T47D (cell line): ENCODE data around the gene SREBF2.

Experiments
- DNase-seq, 2 experiments: peaks; one replicate each; pipeline versions ENCODE4 v3.0.0 to v3.0.0-alpha.2; 2011 to 2012; ENCODE audit warnings: low read depth in 1 of 2, low spot score in 1 of 2
- JUND ChIP-seq: IDR thresholded peaks from 2 replicates; pipeline ENCODE4 v1.6.1; 2012; ENCODE audit warnings: low read depth
- in situ Hi-C: cut with HindIII; loops from 2 replicates; pipeline ENCODE4 v1.10.0; 2016; ENCODE audit warnings: low sequenced_read_pairs, low pct_unique_long_range_greater_than_20kb

Gene SREBF2

DNA sequence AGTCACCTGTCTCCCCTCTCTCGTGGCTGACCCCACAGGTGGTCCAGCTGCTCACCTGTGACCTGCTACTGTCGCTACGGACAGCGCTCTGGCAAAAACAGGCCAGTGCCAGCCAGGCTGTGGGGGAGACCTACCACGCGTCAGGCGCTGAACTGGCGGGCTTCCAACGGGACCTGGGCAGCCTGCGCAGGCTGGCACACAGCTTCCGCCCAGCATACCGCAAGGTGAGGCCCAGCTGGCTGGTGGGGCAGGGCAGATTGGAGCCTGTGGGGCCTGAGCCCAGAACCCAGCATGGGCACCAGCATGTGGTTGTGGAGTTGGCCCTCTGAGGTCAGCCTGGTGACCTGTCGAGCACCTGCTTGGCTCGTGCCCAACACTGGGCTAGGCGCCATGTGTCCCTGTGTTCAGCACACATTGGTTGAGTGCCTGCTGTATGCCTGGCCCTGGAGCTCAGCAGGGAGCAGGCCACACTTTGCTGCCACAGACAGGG, 70.1 kb downstream of the SREBF2 start:
- in situ Hi-C loops: no loop called here
- no peak for DNase-seq
- no peak for TF ChIP-seq JUND

DNA sequence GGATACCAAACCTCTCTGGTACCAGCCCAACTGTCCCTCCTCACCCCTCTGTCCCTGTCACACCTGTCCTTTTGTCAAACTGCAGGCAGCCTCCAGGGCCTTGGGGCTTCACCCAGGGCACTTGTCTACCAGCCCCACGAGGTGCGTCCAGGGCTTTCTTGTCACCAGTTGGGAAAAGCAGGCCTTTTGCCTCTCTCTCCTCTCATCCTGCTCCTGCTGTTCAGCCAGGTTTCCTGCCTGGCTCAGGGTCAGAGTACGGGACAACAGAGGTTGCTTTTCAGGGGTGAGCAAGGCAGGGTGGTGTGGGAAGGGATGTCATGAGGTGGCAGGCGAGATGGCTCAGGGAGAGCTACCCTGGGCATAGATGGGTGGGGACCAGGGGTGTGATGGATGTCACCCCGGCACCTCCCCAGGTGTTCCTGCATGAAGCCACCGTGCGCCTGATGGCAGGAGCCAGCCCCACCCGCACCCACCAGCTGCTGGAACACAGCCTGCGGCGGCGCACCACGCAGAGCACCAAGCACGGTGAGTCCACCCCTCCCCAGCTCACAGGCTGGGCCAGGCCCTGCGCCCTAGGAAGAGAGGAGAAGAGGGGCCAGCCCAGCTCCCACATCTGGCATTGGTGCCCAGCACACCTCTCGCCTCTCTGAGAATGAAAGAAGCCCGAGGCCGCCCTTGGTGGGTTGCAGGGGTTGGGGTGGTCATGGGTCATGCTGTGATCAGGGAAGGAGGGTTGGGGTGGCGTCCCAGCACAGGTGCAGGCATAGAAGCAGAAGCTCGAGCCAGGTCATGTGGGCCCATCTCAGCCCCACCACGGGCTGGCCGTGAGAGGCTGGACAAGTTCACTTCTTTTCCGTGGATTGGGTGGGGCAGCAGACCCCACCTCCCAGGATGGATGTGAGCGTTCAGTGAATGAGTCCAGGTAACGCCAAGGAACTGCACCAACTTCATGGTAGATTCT, 71.8 kb downstream of the SREBF2 start:
- DNase-seq: no peak
- TF ChIP-seq JUND: no peak
- in situ Hi-C loops: no loop called here

DNA sequence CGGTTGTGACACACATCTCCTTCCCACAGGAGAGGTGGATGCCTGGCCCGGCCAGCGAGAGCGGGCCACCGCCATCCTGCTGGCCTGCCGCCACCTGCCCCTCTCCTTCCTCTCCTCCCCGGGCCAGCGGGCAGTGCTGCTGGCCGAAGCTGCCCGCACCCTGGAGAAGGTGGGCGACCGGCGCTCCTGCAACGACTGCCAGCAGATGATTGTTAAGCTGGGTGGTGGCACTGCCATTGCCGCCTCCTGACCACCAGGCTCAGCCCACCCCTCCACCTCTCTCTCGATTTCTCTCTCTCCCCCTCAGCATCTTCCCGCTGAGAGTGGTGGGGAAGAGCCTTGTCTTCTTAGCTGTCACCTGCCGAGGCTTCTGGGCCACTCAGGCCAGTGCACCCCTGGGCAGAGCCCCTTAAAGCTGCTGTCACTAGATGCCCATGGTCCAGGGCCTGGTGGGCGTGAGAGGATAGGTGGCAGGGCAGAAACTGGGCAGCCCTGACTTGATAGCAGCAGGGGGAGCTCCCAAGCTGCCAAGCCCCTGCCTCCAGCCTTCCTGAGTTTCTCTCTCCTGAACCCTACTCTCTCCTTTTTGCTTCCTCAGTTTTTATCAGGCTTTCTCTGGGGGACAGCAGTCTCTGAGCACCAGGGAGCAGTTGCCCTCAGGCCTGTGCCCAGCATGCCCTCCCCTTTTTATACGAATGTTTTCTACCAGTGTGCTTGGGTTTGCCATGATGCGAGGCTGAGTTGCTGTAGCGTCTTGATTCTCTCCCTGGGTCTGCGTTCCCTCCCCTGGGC, 72.7 kb downstream of the SREBF2 start:
- in situ Hi-C loops: no loop called here
- no peak for TF ChIP-seq JUND
- DNase-seq: no peak

DNA sequence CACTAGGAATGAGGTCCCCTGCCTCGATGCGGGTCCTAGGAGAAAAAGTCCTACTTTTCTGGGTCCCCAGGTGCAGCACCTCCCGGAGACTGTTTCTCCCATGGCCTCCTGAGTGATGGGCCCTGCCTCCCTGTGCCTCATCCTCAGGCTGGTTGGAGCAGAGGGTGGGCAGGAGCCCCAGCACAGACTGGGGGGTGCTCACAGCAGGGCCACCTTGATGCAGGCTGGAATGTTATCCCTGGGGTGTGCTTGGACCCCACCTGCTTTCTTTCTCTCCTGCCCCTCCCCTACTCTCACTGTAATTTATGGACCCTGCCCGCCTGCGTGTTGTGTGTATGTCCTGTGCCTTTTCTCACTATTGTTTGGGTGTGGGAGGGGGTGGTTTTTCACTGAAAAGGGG, 73.9 kb downstream of the SREBF2 start:
- DNase-seq: no peak
- in situ Hi-C loops: no loop called here
- no peak for TF ChIP-seq JUND

DNA sequence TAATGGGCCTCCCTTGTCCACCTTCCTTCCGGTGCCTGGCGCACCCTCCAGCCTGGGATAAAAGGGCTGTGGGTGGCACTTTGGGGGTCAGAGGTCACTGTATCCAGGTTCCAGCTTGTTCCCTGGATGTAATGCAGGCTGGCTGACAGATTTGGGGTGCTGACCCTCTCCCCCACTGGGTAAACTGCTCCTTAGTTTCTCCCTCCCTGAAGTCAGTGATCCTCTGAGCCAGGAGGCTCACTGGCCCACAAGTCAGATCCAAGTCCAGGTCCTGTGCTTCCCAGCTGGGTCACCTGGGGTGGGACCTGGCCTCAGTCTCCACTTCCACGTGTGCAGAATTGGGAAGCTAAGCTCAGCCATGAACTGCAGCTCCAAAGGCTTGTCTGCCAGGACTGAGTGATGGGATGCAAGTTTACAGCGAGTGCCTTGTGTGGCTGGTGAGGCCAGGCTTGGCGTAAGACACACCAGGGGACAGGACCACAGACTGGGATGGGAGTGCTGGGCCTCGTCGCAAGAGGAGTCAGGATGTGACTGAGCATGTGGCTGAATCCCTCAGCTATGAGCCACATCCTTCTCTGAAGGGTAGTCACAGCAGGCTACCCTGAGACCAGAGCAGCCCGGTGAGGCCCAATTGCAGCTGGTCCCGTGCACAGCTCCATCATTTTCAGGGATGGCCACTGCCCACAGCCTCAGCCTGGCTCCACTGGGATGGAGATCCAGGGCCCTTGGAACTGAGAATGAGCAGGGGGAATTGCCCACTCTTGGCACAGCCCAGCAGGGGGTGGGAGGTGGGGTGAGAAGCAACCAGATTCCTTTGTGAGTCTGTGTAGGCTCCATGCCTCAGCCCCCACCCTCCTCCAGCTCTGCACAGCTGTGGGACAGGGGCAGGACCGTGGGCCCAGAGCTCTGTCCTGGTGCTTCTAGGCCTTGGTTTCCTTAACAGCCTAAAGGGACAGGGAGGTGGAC, 74.8 kb downstream of the SREBF2 start:
- DNase-seq: no peak
- in situ Hi-C loops: no loop called here
- no peak for TF ChIP-seq JUND

DNA sequence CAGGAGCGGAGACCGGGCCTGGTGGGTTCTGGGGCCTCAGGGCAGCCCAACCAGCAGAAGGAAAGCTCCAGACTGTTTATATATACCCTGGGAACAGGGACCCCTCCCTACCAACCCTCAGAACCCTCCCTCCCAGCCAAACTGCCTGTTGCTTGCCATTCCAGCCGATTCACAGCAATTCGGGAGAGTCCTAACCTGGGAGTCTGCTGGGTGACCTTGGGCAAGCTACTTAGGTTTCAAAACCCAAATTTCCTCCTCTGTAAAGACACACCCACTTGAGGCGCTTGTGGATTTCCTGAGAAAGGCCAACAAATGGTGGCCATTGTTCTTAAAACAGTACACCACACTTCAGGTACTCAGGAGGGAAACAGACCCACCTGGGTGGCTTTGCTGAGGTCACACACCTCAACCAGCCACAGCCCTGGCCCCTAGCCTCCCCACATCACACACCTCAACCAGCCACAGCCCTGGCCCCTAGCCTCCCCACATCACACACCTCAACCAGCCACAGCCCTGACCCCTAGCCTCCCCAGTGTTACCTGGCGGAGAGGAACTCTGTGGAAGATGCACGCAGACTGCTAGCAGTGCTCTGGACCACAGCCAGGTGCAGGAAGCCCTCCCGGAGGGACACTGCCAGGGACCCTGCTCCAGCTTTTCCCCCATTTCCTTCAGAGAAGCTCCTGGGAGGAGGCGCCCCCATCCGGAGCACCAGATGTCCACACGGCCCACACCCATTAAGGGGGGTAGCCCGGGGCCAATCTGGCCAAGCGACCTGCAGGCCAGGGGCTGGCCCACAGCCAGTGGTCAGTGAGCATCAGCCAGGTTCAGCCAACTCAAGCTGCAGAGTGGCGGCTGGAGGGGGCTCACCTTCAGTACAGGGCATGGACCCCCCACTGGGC, 75.8 kb downstream of the SREBF2 start:
- no peak for DNase-seq
- in situ Hi-C loops: no loop called here
- no peak for TF ChIP-seq JUND

DNA sequence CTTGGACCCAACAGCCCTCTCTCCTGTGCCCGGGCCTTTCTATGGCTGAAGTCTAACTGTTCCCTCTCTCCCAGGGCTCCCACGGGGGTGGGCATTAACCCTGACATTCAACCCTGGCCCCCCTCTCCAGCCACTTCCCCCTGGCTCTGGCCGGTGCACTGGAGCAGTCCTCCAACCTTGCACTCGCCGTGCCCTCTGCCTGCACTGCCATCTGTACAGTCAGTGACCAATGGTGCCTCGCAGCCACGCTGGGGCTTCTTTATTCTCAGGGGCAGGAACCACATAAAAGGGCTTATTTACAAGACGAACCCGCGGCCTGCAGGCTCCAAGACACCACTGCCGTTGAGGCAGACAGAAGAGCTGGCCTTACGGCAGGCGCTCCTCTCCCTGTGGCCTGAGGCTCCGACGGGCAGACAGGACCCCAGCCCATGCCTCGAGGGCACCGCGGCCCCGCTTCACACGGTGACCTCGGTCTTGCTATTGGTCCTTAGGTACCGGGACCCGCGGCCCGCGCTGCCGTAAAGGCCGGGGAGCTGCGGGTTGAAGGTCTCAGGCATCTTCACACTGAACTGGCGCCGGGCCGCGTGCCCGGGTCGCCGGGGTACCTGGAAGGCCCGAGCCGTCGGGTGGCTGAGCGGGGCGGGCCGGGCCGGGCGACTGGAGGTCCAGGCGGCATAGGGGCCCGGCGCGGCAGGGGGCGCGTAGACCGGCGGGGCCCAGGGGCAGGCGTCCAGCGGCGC, 76.6 kb downstream of the SREBF2 start:
- DNase-seq: no peak
- TF ChIP-seq JUND: no peak
- in situ Hi-C loops: no loop called here

DNA sequence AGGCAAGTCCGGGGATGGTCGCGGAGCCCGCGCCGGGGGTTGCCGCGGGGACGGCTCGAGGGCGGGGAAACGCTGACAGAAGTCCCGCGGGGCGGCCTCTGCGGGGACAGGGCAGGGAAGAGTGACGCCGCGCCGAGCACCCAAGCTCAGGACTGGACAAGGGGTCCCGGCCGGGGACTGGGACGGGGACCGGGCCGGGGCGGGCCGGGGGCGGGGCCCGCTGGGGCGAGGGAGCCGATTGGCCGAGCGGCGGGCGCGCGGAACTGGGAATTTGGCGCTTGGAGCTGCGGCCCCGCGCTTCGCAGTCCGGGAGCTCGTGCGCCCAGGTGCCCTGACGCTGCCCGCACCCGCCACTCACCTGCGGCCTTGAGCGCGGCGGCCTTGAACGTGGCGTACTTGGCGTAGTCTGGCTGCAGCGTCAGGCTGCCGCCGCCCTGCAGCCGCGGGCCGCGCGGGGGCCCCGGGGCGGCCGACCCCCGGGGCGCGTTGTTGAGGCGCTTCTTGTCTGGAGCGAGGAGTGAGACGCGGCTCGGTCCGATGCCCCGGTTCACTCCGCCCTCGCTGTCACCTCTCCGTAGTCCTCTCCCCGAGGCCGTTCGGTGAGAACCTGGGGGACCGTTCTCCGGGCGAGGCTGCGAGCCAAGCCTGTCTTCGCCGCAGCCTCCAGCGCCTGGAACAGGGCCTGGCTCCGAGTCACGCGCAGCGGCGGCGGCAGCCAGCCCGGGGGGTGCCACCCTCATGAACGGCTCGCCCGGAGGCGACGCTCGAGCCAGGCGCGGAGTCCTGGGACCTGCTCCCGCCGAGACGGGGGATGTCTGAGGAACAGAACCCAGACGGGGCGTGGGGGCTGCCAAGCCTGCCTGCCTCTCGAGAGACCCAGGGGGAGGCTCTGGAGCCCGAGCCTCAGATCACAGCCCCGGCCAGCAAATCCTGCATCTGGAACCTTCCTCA, 77.4 kb downstream of the SREBF2 start:
- no peak for TF ChIP-seq JUND
- in situ Hi-C loops: no loop called here
- no peak for DNase-seq

DNA sequence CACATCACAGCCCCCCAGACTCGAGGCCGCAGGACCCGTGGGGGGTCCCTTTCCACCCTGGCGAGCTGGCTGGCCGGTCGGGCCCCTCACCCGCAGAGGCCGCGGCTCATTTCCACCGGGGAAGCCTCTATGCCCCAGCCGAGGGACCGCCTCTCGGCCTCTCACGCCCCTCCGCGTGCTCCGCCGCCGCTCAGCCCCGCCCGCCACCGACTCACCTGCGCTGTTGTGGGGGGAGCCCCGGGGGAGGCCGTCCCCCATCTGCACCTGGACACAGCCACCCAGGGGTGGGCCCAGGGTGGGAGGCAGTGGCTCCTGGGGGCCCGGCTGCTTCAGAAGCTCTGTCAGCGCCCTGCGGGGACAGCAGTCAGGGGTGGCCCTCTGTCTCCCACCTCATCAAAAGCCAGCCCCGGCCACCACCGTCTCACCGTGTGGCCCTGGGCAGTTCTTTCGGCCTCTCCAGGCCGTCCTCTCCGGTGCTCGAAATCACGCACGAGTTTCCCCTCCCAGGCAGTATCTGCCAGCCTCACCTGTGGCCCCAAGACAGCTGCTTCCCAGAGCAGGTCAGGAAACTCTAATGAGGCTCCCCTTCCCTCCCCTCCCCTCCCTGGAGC, 78.2 kb downstream of the SREBF2 start:
- no peak for TF ChIP-seq JUND
- DNase-seq: no peak
- in situ Hi-C loops: no loop called here
